ENCODE measurements around the gene HSF5.

DNA sequence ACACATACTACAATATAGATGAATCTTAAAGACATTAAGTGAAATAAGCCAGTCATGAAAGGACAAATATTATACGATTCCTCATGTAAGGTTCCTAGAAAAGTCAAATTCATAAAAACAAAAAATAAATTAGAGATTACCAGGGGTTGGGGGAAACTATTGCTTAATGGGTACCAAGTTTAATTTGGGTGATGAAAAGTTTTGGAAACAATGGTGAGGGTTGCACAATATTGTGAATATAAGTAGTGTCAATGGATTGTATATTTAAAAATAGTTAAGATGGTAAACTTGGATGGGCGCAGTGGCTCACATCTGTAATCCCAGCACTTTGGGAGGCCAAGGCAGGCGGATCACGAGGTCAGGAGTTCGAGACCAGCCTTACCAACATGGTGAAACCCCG is 17.9 kb downstream of the HSF5 start:
- TF ChIP-seq EP300 (IDR thresholded peaks at IDR 0.05) (no peak), POLR2A (IDR thresholded peaks at IDR 0.05; ENCODE audit: low read depth) (no peak), POLR2AphosphoS5 (IDR thresholded peaks at IDR 0.05) (no peak)
- TF ChIP-seq, protein P1, sequence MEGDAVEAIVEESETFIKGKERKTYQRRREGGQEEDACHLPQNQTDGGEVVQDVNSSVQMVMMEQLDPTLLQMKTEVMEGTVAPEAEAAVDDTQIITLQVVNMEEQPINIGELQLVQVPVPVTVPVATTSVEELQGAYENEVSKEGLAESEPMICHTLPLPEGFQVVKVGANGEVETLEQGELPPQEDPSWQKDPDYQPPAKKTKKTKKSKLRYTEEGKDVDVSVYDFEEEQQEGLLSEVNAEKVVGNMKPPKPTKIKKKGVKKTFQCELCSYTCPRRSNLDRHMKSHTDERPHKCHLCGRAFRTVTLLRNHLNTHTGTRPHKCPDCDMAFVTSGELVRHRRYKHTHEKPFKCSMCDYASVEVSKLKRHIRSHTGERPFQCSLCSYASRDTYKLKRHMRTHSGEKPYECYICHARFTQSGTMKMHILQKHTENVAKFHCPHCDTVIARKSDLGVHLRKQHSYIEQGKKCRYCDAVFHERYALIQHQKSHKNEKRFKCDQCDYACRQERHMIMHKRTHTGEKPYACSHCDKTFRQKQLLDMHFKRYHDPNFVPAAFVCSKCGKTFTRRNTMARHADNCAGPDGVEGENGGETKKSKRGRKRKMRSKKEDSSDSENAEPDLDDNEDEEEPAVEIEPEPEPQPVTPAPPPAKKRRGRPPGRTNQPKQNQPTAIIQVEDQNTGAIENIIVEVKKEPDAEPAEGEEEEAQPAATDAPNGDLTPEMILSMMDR (IDR thresholded peaks at IDR 0.05), result no peak

All from esophagus muscularis mucosa (tissue), 4 donors.